Measurements from ENCODE around the gene MFAP3L.

- TF ChIP-seq EZH2 (IDR thresholded peaks at IDR 0.05; ENCODE audit: low read length, unreplicated experiment): no peak
- TF ChIP-seq, protein P1, sequence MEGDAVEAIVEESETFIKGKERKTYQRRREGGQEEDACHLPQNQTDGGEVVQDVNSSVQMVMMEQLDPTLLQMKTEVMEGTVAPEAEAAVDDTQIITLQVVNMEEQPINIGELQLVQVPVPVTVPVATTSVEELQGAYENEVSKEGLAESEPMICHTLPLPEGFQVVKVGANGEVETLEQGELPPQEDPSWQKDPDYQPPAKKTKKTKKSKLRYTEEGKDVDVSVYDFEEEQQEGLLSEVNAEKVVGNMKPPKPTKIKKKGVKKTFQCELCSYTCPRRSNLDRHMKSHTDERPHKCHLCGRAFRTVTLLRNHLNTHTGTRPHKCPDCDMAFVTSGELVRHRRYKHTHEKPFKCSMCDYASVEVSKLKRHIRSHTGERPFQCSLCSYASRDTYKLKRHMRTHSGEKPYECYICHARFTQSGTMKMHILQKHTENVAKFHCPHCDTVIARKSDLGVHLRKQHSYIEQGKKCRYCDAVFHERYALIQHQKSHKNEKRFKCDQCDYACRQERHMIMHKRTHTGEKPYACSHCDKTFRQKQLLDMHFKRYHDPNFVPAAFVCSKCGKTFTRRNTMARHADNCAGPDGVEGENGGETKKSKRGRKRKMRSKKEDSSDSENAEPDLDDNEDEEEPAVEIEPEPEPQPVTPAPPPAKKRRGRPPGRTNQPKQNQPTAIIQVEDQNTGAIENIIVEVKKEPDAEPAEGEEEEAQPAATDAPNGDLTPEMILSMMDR (conservative IDR thresholded peaks at IDR 0.05; ENCODE audit: low read depth, low read length): no peak
Observed at GRCh38 chr4:170017252-170017651, 8.9 kb downstream of the MFAP3L start.

All from PC-3 (cell line).